GM12801 (cell line): ENCODE measurements around the gene MCOLN3.

Experiments
- TF ChIP-seq, protein P1 (sequence below): IDR thresholded peaks from one replicate; pipeline ENCODE4 v1.5.1; 2011; ENCODE audit warnings: control low read depth; ENCODE audit not compliant: insufficient read length; ENCODE audit errors: extremely low read depth

MCOLN3 gene

GRCh38 chr1:85048296-85049064, at the start of gene MCOLN3:
TSS of gene MCOLN3 (minus strand) at chr1:85048500. CDS start at chr1:85045360, 3,140 bp downstream.
- TF ChIP-seq, protein P1, sequence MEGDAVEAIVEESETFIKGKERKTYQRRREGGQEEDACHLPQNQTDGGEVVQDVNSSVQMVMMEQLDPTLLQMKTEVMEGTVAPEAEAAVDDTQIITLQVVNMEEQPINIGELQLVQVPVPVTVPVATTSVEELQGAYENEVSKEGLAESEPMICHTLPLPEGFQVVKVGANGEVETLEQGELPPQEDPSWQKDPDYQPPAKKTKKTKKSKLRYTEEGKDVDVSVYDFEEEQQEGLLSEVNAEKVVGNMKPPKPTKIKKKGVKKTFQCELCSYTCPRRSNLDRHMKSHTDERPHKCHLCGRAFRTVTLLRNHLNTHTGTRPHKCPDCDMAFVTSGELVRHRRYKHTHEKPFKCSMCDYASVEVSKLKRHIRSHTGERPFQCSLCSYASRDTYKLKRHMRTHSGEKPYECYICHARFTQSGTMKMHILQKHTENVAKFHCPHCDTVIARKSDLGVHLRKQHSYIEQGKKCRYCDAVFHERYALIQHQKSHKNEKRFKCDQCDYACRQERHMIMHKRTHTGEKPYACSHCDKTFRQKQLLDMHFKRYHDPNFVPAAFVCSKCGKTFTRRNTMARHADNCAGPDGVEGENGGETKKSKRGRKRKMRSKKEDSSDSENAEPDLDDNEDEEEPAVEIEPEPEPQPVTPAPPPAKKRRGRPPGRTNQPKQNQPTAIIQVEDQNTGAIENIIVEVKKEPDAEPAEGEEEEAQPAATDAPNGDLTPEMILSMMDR, result no peak

GRCh38 chr1:85093644-85094043, 45.3 kb upstream of the MCOLN3 start:
- TF ChIP-seq, protein P1, result no peak

- TF ChIP-seq, protein P1, result no peak
Observed at GRCh38 chr1:85091671-85092280, 43.5 kb upstream of the MCOLN3 start.

DNA sequence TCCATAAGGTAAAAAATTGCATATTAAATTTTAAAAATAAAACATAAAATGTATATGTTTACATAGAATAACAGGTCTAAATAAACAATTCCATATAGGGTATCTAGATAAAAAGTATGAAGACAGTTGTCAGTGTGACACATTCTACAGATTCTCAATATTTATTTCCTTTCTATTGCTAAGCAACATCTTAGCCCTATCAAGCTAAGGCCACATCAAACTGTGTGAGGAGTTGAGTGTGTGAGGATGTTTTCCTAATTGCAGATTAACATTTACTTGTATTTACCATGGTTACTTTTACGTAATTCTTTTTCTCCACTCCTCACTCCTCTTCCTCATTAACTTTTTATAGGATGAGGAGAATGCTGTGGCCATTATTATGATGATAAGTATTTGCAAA, 41.9 kb upstream of the MCOLN3 start:
- TF ChIP-seq, protein P1, result no peak

GRCh38 chr1:85089203-85089602, 40.9 kb upstream of the MCOLN3 start:
- TF ChIP-seq, protein P1, result no peak

GRCh38 chr1:85088408-85088784, 40.1 kb upstream of the MCOLN3 start:
- TF ChIP-seq, protein P1, result no peak

DNA sequence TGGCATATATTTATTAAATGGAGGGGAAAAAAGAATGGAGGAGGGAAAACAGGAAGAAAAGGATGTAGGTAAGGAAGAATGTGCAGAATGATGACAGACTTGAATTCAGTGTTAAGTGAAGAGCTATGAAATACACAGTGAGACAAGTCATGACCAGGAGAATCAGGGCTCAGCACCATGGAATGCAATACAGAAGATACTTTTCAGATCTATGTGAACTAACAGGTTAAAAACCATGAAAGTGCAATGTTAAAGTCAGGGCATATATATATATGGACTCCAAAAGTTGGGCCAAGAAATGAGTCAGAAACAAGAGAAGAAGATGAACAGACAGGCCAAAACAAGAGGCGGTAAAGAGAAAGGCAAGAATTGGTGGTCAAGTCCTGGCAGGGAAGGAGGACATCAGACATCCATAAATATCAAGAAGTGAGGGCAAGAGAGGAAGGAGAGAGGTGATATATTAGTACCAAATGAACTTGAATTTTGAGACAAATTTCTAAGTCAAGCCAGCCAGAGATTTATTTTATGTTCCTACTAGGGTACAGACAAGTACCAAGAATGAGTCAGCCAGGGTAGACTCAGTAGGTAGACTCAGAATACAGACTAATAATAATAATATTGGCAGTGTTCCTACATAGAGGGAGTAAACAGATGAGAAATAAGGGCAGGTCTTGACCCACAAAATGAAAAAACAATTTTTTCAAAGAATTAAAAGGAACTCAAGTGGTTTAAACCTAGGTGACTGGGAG, 39.5 kb upstream of the MCOLN3 start:
- TF ChIP-seq, protein P1, result no peak
